Thyroid gland (tissue), 4 donors: ENCODE measurements around the gene KLHDC7B. TPM values are rescaled to one million over a fixed set of nuclear protein-coding genes. Genes with fewer than 3 reads are reported as not detected.
"Not testable (repeated sequence)": the region's sequence is repeated elsewhere in the genome, so short reads cannot be mapped to it uniquely, and the experiment has no call there.

Source experiments
- DNase-seq, 2 donors: peaks; one replicate each; pipeline ENCODE4 v3.0.0-alpha.2; 2019
- H3K27ac ChIP-seq, 3 donors: fragments of 200-600 bp; sonication (generic); 1 replicate in 2 of 3; 2 replicates in 1 of 3; pipeline ENCODE4 v1.5.1; 2016 to 2019; ENCODE audit warnings: mild to moderate bottlenecking in 1 of 3, moderate library complexity in 1 of 3
- H3K27me3 ChIP-seq: fragments of 200-600 bp; sonication (generic); one replicate; pipeline ENCODE4 v1.5.1; 2019
- H3K36me3 ChIP-seq, 2 donors: fragments of 200-600 bp; sonication (generic); one replicate each; pipeline ENCODE4 v1.5.1; 2016 to 2019
- H3K4me1 ChIP-seq, 2 donors: fragments of 200-600 bp; sonication (generic); one replicate each; pipeline ENCODE4 v1.5.1; 2017 to 2019
- H3K4me3 ChIP-seq, 3 donors: fragments of 200-600 bp; sonication (generic); replicated peaks in 1 of 3; 1 replicate in 2 of 3; 2 replicates in 1 of 3; pipeline ENCODE4 v1.5.1; 2016; ENCODE audit warnings: mild to moderate bottlenecking in 1 of 3
- H3K9me3 ChIP-seq: fragments of 200-600 bp; sonication (generic); one replicate; pipeline ENCODE4 v1.5.1; 2017
- POLR2A ChIP-seq, 2 donors: fragments of 450-650 bp; IDR thresholded peaks; one replicate each; pipeline ENCODE4 v1.6.1; 2017; ENCODE audit warnings: antibody characterized with exemption in 2 of 2, mild to moderate bottlenecking in 2 of 2, moderate library complexity in 1 of 2
- WGBS, 2 donors: methylation state at CpG; one replicate each; pipeline ENCODE4 v1.1.5; 2017; 5-methylcytosine and 5-hydroxymethylcytosine counted together
- intact Hi-C: fragments of 100-400 bp; cut with DNase I; formaldehyde crosslinking; loops from one replicate; pipeline ENCODE4 v1.15.1; 2023
- total RNA-seq, 4 donors: library from RNA; depleted of rRNA; stranded (reverse); fragments of >200 nt; gene quantifications; one replicate each; pipeline ENCODE4 v1.2.3, GENCODE V29; 2016
- TF ChIP-seq, protein P1 (sequence below), 6 experiments: fragments of 200-600 bp in 3 of 6; fragments of 450-650 bp in 3 of 6; sonication (generic) in 3 of 6; IDR thresholded peaks; one replicate each; pipeline ENCODE4 v1.5.1; 2016 to 2019; ENCODE audit warnings: antibody characterized with exemption in 6 of 6, mild to moderate bottlenecking in 2 of 6, inconsistent platforms in 1 of 6, moderate library complexity in 1 of 6

Gene KLHDC7B
- total RNA-seq, 4 donors from 2014 or later = 0.27 TPM; not detected in 3

DNA sequence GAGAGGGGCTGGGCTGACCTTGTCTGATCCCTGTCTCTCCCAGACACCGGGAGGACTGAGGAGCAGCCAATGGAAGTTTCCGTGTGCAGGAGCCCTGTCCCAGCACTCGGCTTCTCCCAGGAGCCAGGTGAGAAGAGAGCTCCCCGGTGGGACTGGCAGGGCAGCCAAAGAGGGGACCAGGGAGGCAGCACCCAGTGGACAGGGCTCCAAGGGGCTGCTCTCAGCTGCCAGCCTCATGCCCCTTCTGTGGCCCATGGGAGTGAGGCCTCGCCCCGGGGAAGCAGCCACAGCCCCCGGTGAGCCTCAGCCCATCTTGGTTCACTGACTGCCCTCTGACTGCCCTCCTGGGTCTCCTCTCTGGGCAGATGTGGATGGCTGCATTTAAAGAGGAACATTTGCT lies 27.1 kb upstream of the KLHDC7B start:
- H3K9me3 ChIP-seq = no peaks in the 10 kb centered on the region
- WGBS, 2 donors = 100% methylated on average over 1 to 3 of the region's 7 CpGs
- DNase-seq = no peak
- H3K27me3 ChIP-seq = no peaks in the 10 kb centered on the region
- H3K27ac ChIP-seq = no peak overlapping the region
- intact Hi-C loops = no loop called here
- peaks cover 29 to 42% of the 10 kb centered on the region in 2 donors for H3K36me3 ChIP-seq
- no peaks in the 10 kb centered on the region for H3K4me1 ChIP-seq
- TF ChIP-seq POLR2A (IDR thresholded peaks at IDR 0.05) = no peak
- TF ChIP-seq, protein P1, sequence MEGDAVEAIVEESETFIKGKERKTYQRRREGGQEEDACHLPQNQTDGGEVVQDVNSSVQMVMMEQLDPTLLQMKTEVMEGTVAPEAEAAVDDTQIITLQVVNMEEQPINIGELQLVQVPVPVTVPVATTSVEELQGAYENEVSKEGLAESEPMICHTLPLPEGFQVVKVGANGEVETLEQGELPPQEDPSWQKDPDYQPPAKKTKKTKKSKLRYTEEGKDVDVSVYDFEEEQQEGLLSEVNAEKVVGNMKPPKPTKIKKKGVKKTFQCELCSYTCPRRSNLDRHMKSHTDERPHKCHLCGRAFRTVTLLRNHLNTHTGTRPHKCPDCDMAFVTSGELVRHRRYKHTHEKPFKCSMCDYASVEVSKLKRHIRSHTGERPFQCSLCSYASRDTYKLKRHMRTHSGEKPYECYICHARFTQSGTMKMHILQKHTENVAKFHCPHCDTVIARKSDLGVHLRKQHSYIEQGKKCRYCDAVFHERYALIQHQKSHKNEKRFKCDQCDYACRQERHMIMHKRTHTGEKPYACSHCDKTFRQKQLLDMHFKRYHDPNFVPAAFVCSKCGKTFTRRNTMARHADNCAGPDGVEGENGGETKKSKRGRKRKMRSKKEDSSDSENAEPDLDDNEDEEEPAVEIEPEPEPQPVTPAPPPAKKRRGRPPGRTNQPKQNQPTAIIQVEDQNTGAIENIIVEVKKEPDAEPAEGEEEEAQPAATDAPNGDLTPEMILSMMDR (IDR thresholded peaks at IDR 0.05) = no peak
- no peak overlapping the region for H3K4me3 ChIP-seq

DNA sequence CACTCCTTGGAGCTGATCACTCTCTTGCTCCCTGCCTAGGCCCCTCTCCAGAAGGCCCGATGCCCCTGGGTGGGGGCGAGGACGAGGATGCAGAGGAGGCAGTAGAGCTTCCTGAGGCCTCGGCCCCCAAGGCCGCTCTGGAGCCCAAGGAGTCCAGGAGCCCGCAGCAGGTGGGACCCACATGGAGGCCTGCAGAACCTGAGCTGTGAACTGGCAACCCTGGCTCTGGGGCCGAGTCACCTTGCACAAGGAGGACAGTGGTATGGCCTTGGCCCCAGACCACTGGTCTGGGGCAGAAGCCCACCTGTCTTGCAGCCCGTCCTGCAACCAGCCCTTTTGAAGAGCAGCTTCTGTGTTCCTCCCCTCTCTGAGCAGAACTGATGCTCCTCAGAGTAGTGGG lies 26.5 kb upstream of the KLHDC7B start:
- no peaks in the 10 kb centered on the region for H3K9me3 ChIP-seq
- H3K27ac ChIP-seq = no peak overlapping the region
- peaks cover 29 to 45% of the 10 kb centered on the region in 2 donors for H3K36me3 ChIP-seq
- H3K4me3 ChIP-seq = no peak overlapping the region
- WGBS, 2 donors = 97 to 98% methylated on average over 5 to 7 of the region's 8 CpGs
- intact Hi-C loops = no loop called here
- DNase-seq = no peak
- peaks cover 0 to under 1% of the 10 kb centered on the region in 2 donors for H3K4me1 ChIP-seq
- no peaks in the 10 kb centered on the region for H3K27me3 ChIP-seq
- TF ChIP-seq POLR2A (IDR thresholded peaks at IDR 0.05) = no peak
- TF ChIP-seq, protein P1 (IDR thresholded peaks at IDR 0.05) = no peak

DNA sequence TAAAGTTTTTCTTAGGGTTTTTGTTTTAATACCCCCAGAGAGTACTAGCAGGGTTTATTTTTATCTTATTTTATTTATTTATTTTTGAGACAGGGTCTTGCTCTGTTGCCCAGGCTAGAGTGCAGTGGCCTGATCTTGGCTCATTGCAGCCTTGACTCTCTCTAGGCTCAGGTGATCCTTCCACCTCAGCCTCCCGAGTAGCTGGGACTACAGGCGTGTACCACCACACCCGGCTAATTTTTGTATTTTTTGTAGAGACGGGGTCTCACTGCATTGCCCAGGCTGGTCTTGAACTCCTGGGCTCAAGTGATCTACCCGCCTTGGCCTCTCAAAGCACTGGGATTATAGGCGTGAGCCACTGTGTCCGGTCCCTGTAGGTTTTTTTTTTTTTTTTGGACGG lies 25.5 kb upstream of the KLHDC7B start:
- H3K4me1 ChIP-seq = peaks cover 7 to 10% of the 10 kb centered on the region in 2 donors
- H3K27ac ChIP-seq, H3K27me3 ChIP-seq, H3K4me3 ChIP-seq, DNase-seq, H3K9me3 ChIP-seq: not testable (repeated sequence)
- WGBS, 2 donors = 98% methylated on average over 8 of the region's 8 CpGs
- H3K36me3 ChIP-seq = peaks cover 29 to 45% of the 10 kb centered on the region in 2 donors
- intact Hi-C loops = loop anchor here (5.0 kb wide), 1 partner anchor 62 kb away; the partner anchor contains the start of gene CHKB

DNA sequence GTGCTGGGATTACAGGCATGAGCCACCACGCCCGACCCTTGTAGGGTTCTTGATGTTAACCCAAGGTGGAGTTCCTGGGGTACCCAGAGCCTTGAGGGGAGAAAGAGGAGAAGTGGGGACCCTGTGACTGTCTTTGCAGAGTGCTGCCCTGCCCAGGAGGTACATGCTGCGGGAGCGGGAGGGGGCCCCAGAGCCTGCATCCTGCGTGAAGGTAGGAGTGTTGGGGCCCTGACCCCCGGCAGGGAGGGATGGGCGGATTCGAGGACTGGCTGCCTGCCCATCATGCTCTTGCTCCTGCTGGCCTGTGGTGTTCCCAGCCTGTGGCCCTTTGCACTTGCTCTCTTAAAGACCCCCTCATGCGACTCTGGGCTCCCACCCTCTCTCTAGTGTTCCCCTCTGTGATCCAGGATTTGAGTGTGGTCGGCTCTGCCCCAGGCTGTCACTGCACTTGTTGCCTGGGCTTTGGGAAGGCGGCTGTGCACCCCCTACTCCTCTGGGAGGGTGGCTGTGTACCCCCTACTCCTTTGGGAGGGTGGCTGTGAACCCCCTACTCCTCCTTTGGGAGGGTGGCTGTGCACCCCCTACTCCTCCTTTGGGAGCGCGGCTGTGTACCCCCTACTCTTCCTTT lies 24.8 kb upstream of the KLHDC7B start:
- H3K27me3 ChIP-seq = no peaks in the 10 kb centered on the region
- 91 to 95% methylated on average over 11 to 13 of the region's 13 CpGs for WGBS, 2 donors
- H3K9me3 ChIP-seq = no peaks in the 10 kb centered on the region
- H3K4me3 ChIP-seq = no peak overlapping the region
- peaks cover 7 to 10% of the 10 kb centered on the region in 2 donors for H3K4me1 ChIP-seq
- peaks cover 29 to 45% of the 10 kb centered on the region in 2 donors for H3K36me3 ChIP-seq
- DNase-seq = no peak
- intact Hi-C loops = loop anchor here (5.0 kb wide), 1 partner anchor 61 kb away; the partner anchor contains the start of gene CHKB
- TF ChIP-seq POLR2A (IDR thresholded peaks at IDR 0.05) = no peak
- TF ChIP-seq, protein P1 (IDR thresholded peaks at IDR 0.05) = no peak
- H3K27ac ChIP-seq = no peak overlapping the region

DNA sequence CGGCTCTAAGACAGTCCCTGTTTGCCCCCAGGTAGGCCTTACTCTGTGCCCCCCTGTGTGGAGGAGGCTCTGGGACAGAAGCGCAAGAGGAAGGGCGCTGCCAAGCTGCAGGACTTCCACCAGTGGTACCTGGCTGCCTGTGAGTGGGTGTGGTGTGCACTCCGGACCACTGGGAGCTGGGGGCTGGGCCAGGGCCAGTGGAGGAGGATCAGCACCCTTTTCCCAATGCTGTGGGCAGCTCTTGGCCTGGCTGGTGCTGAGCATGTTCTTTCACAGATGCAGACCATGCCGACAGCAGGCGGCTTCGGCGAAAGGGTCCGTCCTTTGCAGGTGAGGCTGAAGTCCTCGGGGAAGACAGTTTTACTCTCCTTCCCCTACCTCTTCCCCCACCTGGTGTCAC lies 24.0 kb upstream of the KLHDC7B start:
- peaks cover 29 to 43% of the 10 kb centered on the region in 2 donors for H3K36me3 ChIP-seq
- H3K4me1 ChIP-seq = peaks cover 11 to 16% of the 10 kb centered on the region in 2 donors
- H3K9me3 ChIP-seq = no peaks in the 10 kb centered on the region
- no peak overlapping the region for H3K27ac ChIP-seq
- no peaks in the 10 kb centered on the region for H3K27me3 ChIP-seq
- intact Hi-C loops = loop anchor here (5.0 kb wide), 1 partner anchor 61 kb away; the partner anchor contains the start of gene CHKB
- no peak overlapping the region for H3K4me3 ChIP-seq
- no peak for DNase-seq
- TF ChIP-seq, protein P1 (IDR thresholded peaks at IDR 0.05) = no peak
- TF ChIP-seq POLR2A (IDR thresholded peaks at IDR 0.05) = no peak
- WGBS, 2 donors = 95% methylated on average over 7 to 10 of the region's 10 CpGs
